Measurements from ENCODE around the gene CPSF7. TPM values are rescaled to one million over a fixed set of nuclear protein-coding genes. Genes with fewer than 3 reads are reported as not detected.
"Not testable (repeated sequence)": the region's sequence is repeated elsewhere in the genome, so short reads cannot be mapped to it uniquely, and the experiment has no call there.

Gene CPSF7
- total RNA-seq, 1 donor from 2014 or later: 29.1 TPM

GRCh38 chr11:61439615-61440014 is 9.8 kb upstream of the CPSF7 start:
- DNase-seq: no peak

GRCh38 chr11:61437496-61437895 is 7.7 kb upstream of the CPSF7 start:
- DNase-seq: no peak

- not testable (repeated sequence) for DNase-seq
These were observed 1.1 kb upstream of the CPSF7 start for GRCh38 chr11:61430839-61431238.

GRCh38 chr11:61429346-61429690 is 457 bp downstream of the CPSF7 start:
- peak; percentile 35 for DNase-seq

GRCh38 chr11:61425367-61426131 is 4.2 kb downstream of the CPSF7 start:
- no peak for DNase-seq

- DNase-seq: no peak
These were observed 7.5 kb downstream of the CPSF7 start for GRCh38 chr11:61422226-61422625.

- DNase-seq: no peak
These were observed 11.6 kb downstream of the CPSF7 start for GRCh38 chr11:61418136-61418535.

- DNase-seq: no peak
These were observed 12.1 kb downstream of the CPSF7 start for GRCh38 chr11:61417670-61418069.

- no peak for DNase-seq
These were observed 12.8 kb downstream of the CPSF7 start for GRCh38 chr11:61416941-61417340.

- no peak for DNase-seq
These were observed 14.4 kb downstream of the CPSF7 start for GRCh38 chr11:61415381-61415780.

GRCh38 chr11:61414547-61414946 is 15.2 kb downstream of the CPSF7 start:
- DNase-seq: no peak

- no peak for DNase-seq
These were observed 16.3 kb downstream of the CPSF7 start for GRCh38 chr11:61413496-61413895.

GRCh38 chr11:61411589-61411988 is 18.2 kb downstream of the CPSF7 start:
- no peak for DNase-seq

- no peak for DNase-seq
These were observed 22.6 kb downstream of the CPSF7 start for GRCh38 chr11:61406991-61407728.

GRCh38 chr11:61406067-61406466 is 23.7 kb downstream of the CPSF7 start:
- no peak for DNase-seq

GRCh38 chr11:61404641-61405040 is 25.1 kb downstream of the CPSF7 start:
- DNase-seq: no peak

GRCh38 chr11:61404103-61404502 is 25.7 kb downstream of the CPSF7 start:
- no peak for DNase-seq

- no peak for DNase-seq
These were observed 26.1 kb downstream of the CPSF7 start for GRCh38 chr11:61403658-61404057.

- no peak for DNase-seq
These were observed 28.2 kb downstream of the CPSF7 start for GRCh38 chr11:61401573-61401972.

- DNase-seq: no peak
These were observed 28.6 kb downstream of the CPSF7 start for GRCh38 chr11:61401173-61401572.

- peak; percentile 16 for DNase-seq
These were observed 36.7 kb downstream of the CPSF7 start for GRCh38 chr11:61392981-61393595.

- no peak for DNase-seq
These were observed 39.6 kb downstream of the CPSF7 start for GRCh38 chr11:61390161-61390560.

Data from skin of body (tissue), 2 donors.